Heart right ventricle (tissue), 16 donors: ENCODE results near the gene CDKAL1. TPM values are rescaled to one million over a fixed set of nuclear protein-coding genes. Genes with fewer than 3 reads are reported as not detected.

Source experiments
- ATAC-seq, 8 donors: fragments of 200-7000 bp; cut with Tn5 transposase; one replicate each; pipeline ENCODE4 v1.9.1; 2020; ENCODE audit warnings: mild to moderate bottlenecking in 8 of 8, moderate library complexity in 8 of 8, moderate number of reproducible peaks in 1 of 8
- DNase-seq, 2 donors: peaks; one replicate each; pipeline ENCODE4 v3.0.0-alpha.2; 2020
- H3K27ac ChIP-seq, 10 donors: fragments of 200-600 bp; sonication (generic) in 2 of 10; one replicate each; pipeline versions ENCODE4 v1.5.0 to v1.8.0; 2020 to 2022; ENCODE audit warnings: mild to moderate bottlenecking in 3 of 10
- H3K27me3 ChIP-seq, 7 donors: fragments of 200-600 bp; one replicate each; pipeline ENCODE4 v1.8.0; 2021 to 2022; ENCODE audit warnings: mild to moderate bottlenecking in 2 of 7
- H3K36me3 ChIP-seq, 9 donors: fragments of 200-600 bp; sonication (generic) in 1 of 9; one replicate each; pipeline versions ENCODE4 v1.5.0 to v1.8.0; 2020 to 2022; ENCODE audit warnings: mild to moderate bottlenecking in 2 of 9
- H3K4me1 ChIP-seq, 9 donors: fragments of 200-600 bp; sonication (generic) in 1 of 9; one replicate each; pipeline versions ENCODE4 v1.5.0 to v1.8.0; 2020 to 2022; ENCODE audit warnings: mild to moderate bottlenecking in 4 of 9
- H3K4me3 ChIP-seq, 10 donors: fragments of 200-600 bp; sonication (generic) in 2 of 10; one replicate each; pipeline versions ENCODE4 v1.5.0 to v1.8.0; 2020 to 2022; ENCODE audit warnings: mild to moderate bottlenecking in 7 of 10, moderate library complexity in 2 of 10
- H3K9me3 ChIP-seq, 11 donors: fragments of 200-600 bp in 10 of 11; sonication (generic) in 2 of 11; one replicate each; pipeline versions ENCODE4 v1.5.0 to v1.8.0; 2013 to 2022; ENCODE audit warnings: mild to moderate bottlenecking in 2 of 11, control low read depth in 1 of 11, moderate library complexity in 1 of 11
- CTCF ChIP-seq, 9 donors: fragments of 200-600 bp; sonication (generic) in 2 of 9; IDR thresholded peaks; one replicate each; pipeline versions ENCODE4 v1.5.0 to v1.8.0; 2021 to 2022; ENCODE audit warnings: antibody characterized with exemption in 9 of 9, mild to moderate bottlenecking in 5 of 9, moderate library complexity in 1 of 9
- WGBS, 2 donors: extraction: QIAGEN DNeasy Blood & Tissue Kit; methylation state at CpG; one replicate each; pipeline ENCODE4 v1.1.7; 2013; ENCODE audit warnings: inconsistent platforms in 1 of 2; 5-methylcytosine and 5-hydroxymethylcytosine counted together
- intact Hi-C, 10 donors: fragments of 100-400 bp; cut with DNase I; formaldehyde crosslinking; loops; one replicate each; pipeline versions ENCODE4 v1.11.1 to v1.14.2; 2022
- polyA plus RNA-seq, 2 donors: library from polyadenylated mRNA; stranded (reverse); fragments of 200-250 nt; gene quantifications; one replicate each; pipeline ENCODE4 v1.2.3, GENCODE V29; 2013
- total RNA-seq, 10 donors: library from RNA; stranded (reverse); fragmentation: NEBNext Ultra II Directional in 3 of 10; extraction: Animal tissue kit (Norgen Biotek cat#: 25700) in 3 of 10; gene quantifications; one replicate each; pipeline versions ENCODE4 v1.2.1 to v1.2.4, GENCODE V29; 2021 to 2023
- donor health status: Arrhythmogenic right ventricular cardiomyopathy.
- donor health status: ischemic (EF 13 %, LVEDD 7.1; RV severe dilation, severe dysfunction).
- donor health status: healthy with polysubstance abuse.
- donor health status: DM: no; HTN: yes; CAD: no.
- donor health status: DM: no; HTN: no; CAD: no.
- donor health status: ischemic (EF 25% LVEDD 6.9; RV normal size, moderate dysfunction).
- donor health status: ischemic (EF 25% LVEDD 5.7; RV mildly dilated, moderate dysfunction).
- donor health status: healthy.
- donor health status: DM: yes; HTN: yes; CAD: no.
- donor health status: Ischemic cardiomyopathy.
- donor health status: ischemic (EF 35%, LVEDD 5.7; RV mildly dilated, moderate dysfunction).
- donor health status: nonischemic (EF 11% LVEDD 7.7; RV severe dilation, severe dysfunction).
- donor health status: DM: yes; HTN: yes; CAD: no.
- donor health status: PGD.
- donor health status: ischemic (EF 29% LVEDD 5.4; RV normal size, mild dysfunction).
- donor health status: nonischemic (EF 23%, LVEDD 6.1; RV moderate dilation, normal function).

CDKAL1 gene
- total and polyA plus RNA-seq, 12 donors, result 3.2 to 14.0 (median 10.6) TPM

GRCh38 chr6:20998748-20999448, 464.6 kb downstream of the CDKAL1 start:
- intact Hi-C loops, result no loop called here
- ATAC-seq (no peak), DNase-seq (no peak)
- Histone ChIP-seq H3K4me1 (peaks cover 0 to 18% (median 5%) of the 10 kb centered on the region in 9 donors), H3K27me3 (no peaks in the 10 kb centered on the region), H3K36me3 (peaks cover 0 to 12% (median 0%) of the 10 kb centered on the region in 9 donors), H3K4me3 (no peak overlapping the region), H3K27ac (no peak overlapping the region), H3K9me3 (peaks cover 0 to 17% (median 2%) of the 10 kb centered on the region in 11 donors)
- no peak for TF ChIP-seq CTCF (IDR thresholded peaks at IDR 0.05)
- 96% methylated on average over 6 of the region's 6 CpGs for WGBS, 2 donors

GRCh38 chr6:21000331-21000801, 466.1 kb downstream of the CDKAL1 start:
- no peaks in the 10 kb centered on the region for H3K27me3 ChIP-seq
- TF ChIP-seq CTCF (IDR thresholded peaks at IDR 0.05), result no peak
- WGBS, 2 donors, result 97 to 98% methylated on average over 2 of the region's 2 CpGs
- no peak for DNase-seq
- no peak overlapping the region for H3K4me3 ChIP-seq
- intact Hi-C loops, result no loop called here
- no peak for ATAC-seq
- H3K36me3 ChIP-seq, result peaks cover 0 to 12% (median 0%) of the 10 kb centered on the region in 9 donors
- peaks cover 0 to 7% (median 2%) of the 10 kb centered on the region in 11 donors for H3K9me3 ChIP-seq
- no peak overlapping the region for H3K27ac ChIP-seq
- peaks cover 0 to 28% (median 10%) of the 10 kb centered on the region in 9 donors for H3K4me1 ChIP-seq

GRCh38 chr6:21001736-21002135, 467.5 kb downstream of the CDKAL1 start:
- Histone ChIP-seq H3K4me3 (no peak overlapping the region), H3K27ac (no peak overlapping the region), H3K27me3 (no peaks in the 10 kb centered on the region), H3K9me3 (no peaks in the 10 kb centered on the region), H3K4me1 (peaks cover 0 to 33% (median 15%) of the 10 kb centered on the region in 9 donors), H3K36me3 (peaks cover 0 to 12% (median 0%) of the 10 kb centered on the region in 9 donors)
- DNase-seq, result no peak
- intact Hi-C loops, result no loop called here
- peak in 5 of 8 donors; percentile 33 to 57 (median 46) for ATAC-seq
- no peak for TF ChIP-seq CTCF (IDR thresholded peaks at IDR 0.05)
- WGBS, 2 donors, result 74 to 77% methylated on average over 3 of the region's 3 CpGs

- peak in 3 of 8 donors; percentile 25 to 75 (median 46) for ATAC-seq
These were observed 469.7 kb downstream of the CDKAL1 start for GRCh38 chr6:21003780-21004541.

More at GRCh38 chr6:21003780-21004541, 469.7 kb downstream of the CDKAL1 start:
- intact Hi-C loops, result no loop called here
- TF ChIP-seq CTCF (IDR thresholded peaks at IDR 0.05), result no peak
- 66 to 68% methylated on average over 3 of the region's 3 CpGs for WGBS, 2 donors
- peak overlapping the region in 2 of 10 donors; percentile 3 to 8 for H3K27ac ChIP-seq
- peaks cover 0 to 22% (median 15%) of the 10 kb centered on the region in 9 donors for H3K4me1 ChIP-seq
- H3K36me3 ChIP-seq, result peaks cover 0 to 12% (median 0%) of the 10 kb centered on the region in 9 donors
- no peaks in the 10 kb centered on the region for H3K27me3 ChIP-seq
- H3K4me3 ChIP-seq, result no peak overlapping the region
- H3K9me3 ChIP-seq, result no peaks in the 10 kb centered on the region
- no peak for DNase-seq
